SK-N-SH (cell line): ENCODE measurements around the gene SLAIN1. TPM values are rescaled to one million over a fixed set of nuclear protein-coding genes. Genes with fewer than 3 reads are reported as not detected.

ENCODE experiments used
- CTCF ChIA-PET: fragments of 300-600, 350-600 bp; formaldehyde crosslinking; extraction: SDS; loops from one replicate; lab custom pipeline; 2021; lab: Yijun Ruan, JAX
- POLR2A ChIA-PET: fragments of 350-600 bp; sonication (Branson Sonifier 250); formaldehyde crosslinking; extraction: SDS; loops from one replicate; lab custom pipeline; 2020; ENCODE audit warnings: antibody characterized with exemption, inconsistent platforms; lab: Yijun Ruan, JAX
- DNase-seq: peaks from one replicate; pipeline ENCODE4 v3.0.0; 2012
- H2AFZ ChIP-seq: fragments of 200-600 bp; sonication (generic); 2 replicates; pipeline ENCODE4 v1.8.1; 2016; ENCODE audit warnings: antibody characterized with exemption, mild to moderate bottlenecking, low read depth
- H3F3A ChIP-seq: fragments of 200-600 bp; sonication (generic); replicated peaks from 2 replicates; pipeline ENCODE3; 2016; ENCODE audit warnings: antibody characterized with exemption, mild to moderate bottlenecking; ENCODE audit not compliant: insufficient read depth
- H3K27ac ChIP-seq, 2 experiments: fragments of 200-500 bp in 1 of 2; fragments of 200-600 bp in 1 of 2; sonication (Bioruptor generic) in 1 of 2; sonication (generic), shearing (Covaris generic) in 1 of 2; 2 replicates each; pipeline versions ENCODE4 v1.5.1 to v1.6.1; 2014 to 2016; ENCODE audit warnings: low read depth in 2 of 2, inconsistent platforms in 1 of 2, low read length in 1 of 2, mild to moderate bottlenecking in 1 of 2, mixed read lengths in 1 of 2
- H3K27me3 ChIP-seq: fragments of 200-600 bp; sonication (generic), shearing (Covaris generic); 2 replicates; pipeline ENCODE4 v1.6.1; 2016; ENCODE audit warnings: mixed run types; ENCODE audit not compliant: insufficient read depth
- H3K36me3 ChIP-seq, 2 experiments: fragments of 200-500 bp in 1 of 2; fragments of 200-600 bp in 1 of 2; sonication (Bioruptor generic) in 1 of 2; sonication (generic) in 1 of 2; replicated peaks in 1 of 2; 2 replicates each; pipeline versions ENCODE3 to v1.5.1; 2014 to 2016; ENCODE audit warnings: low read length in 1 of 2, mild to moderate bottlenecking in 1 of 2; ENCODE audit not compliant: insufficient read depth in 2 of 2, control insufficient read depth in 1 of 2
- H3K4me1 ChIP-seq, 2 experiments: fragments of 200-500 bp in 1 of 2; fragments of 200-600 bp in 1 of 2; sonication (Bioruptor generic) in 1 of 2; sonication (generic), shearing (Covaris generic) in 1 of 2; 2 replicates each; pipeline versions ENCODE4 v1.5.1 to v1.6.1; 2014 to 2016; ENCODE audit warnings: low read depth in 1 of 2, low read length in 1 of 2, mixed run types in 1 of 2; ENCODE audit not compliant: insufficient read depth in 2 of 2, control insufficient read depth in 1 of 2
- H3K4me2 ChIP-seq: fragments of 200-600 bp; sonication (generic), shearing (Covaris generic); 2 replicates; pipeline ENCODE4 v1.6.1; 2017; ENCODE audit warnings: mixed run types
- H3K4me3 ChIP-seq, 2 experiments: fragments of 200-500 bp in 1 of 2; fragments of 200-600 bp in 1 of 2; sonication (Bioruptor generic) in 1 of 2; sonication (generic), shearing (Covaris generic) in 1 of 2; 2 replicates each; pipeline versions ENCODE4 v1.5.1 to v1.8.1; 2014 to 2016; ENCODE audit warnings: low read depth in 2 of 2, inconsistent platforms in 1 of 2, low read length in 1 of 2, mild to moderate bottlenecking in 1 of 2, mixed read lengths in 1 of 2, moderate library complexity in 1 of 2
- H3K79me2 ChIP-seq: fragments of 200-600 bp; sonication (generic); 2 replicates; pipeline ENCODE4 v1.8.1; 2017; ENCODE audit warnings: mild to moderate bottlenecking; ENCODE audit not compliant: insufficient read depth
- H3K9ac ChIP-seq: fragments of 200-600 bp; sonication (generic); 2 replicates; pipeline ENCODE4 v1.6.1; 2017; ENCODE audit warnings: mixed run types
- H3K9me2 ChIP-seq: fragments of 200-600 bp; sonication (generic); 2 replicates; pipeline ENCODE4 v1.6.1; 2017; ENCODE audit warnings: mixed run types
- H3K9me3 ChIP-seq: fragments of 200-600 bp; sonication (generic); 2 replicates; pipeline ENCODE4 v1.6.1; 2017; ENCODE audit warnings: mixed run types, mild to moderate bottlenecking, moderate library complexity
- H4K20me1 ChIP-seq: fragments of 200-600 bp; sonication (generic); 2 replicates; pipeline ENCODE4 v1.6.1; 2017; ENCODE audit warnings: mild to moderate bottlenecking, mixed run types; ENCODE audit not compliant: insufficient read depth
- EZH2phosphoT487 ChIP-seq: fragments of 200-600 bp; sonication (generic); IDR thresholded peaks from 2 replicates; pipeline ENCODE4 v1.6.1; 2017; ENCODE audit warnings: low read depth, mixed run types, mild to moderate bottlenecking, antibody characterized with exemption, moderate library complexity, borderline replicate concordance
- FOSL2 ChIP-seq: IDR thresholded peaks from 2 replicates; pipeline ENCODE4 v1.4.0; 2012; ENCODE audit warnings: low read depth, mild to moderate bottlenecking, moderate library complexity, borderline replicate concordance
- IRF3 ChIP-seq: fragments of 150-350 bp; IDR thresholded peaks from 2 replicates; pipeline ENCODE4 v1.6.1; 2016; ENCODE audit warnings: mild to moderate bottlenecking, low read depth, low read length
- JUND ChIP-seq: IDR thresholded peaks from 2 replicates; pipeline ENCODE4 v1.4.0; 2012
- MAX ChIP-seq: IDR thresholded peaks from 2 replicates; pipeline ENCODE4 v1.4.0; 2012; ENCODE audit warnings: low read depth
- MEF2A ChIP-seq: IDR thresholded peaks from 2 replicates; pipeline ENCODE4 v1.4.0; 2012; ENCODE audit warnings: low read depth, borderline replicate concordance
- MXI1 ChIP-seq: IDR thresholded peaks from 2 replicates; pipeline ENCODE4 v1.6.1; 2012; ENCODE audit warnings: mild to moderate bottlenecking, low read depth, low read length, improper control_type of control experiment
- NFIC ChIP-seq: IDR thresholded peaks from 2 replicates; pipeline ENCODE4 v1.4.0; 2012; ENCODE audit warnings: borderline replicate concordance
- NRF1 ChIP-seq: IDR thresholded peaks from 2 replicates; pipeline ENCODE4 v1.6.1; 2012; ENCODE audit warnings: low read depth, mild to moderate bottlenecking, low read length
- POLR2AphosphoS5 ChIP-seq: IDR thresholded peaks from 2 replicates; pipeline ENCODE4 v1.6.1; 2012; ENCODE audit warnings: low read depth, low read length
- RAD21 ChIP-seq: IDR thresholded peaks from 2 replicates; pipeline ENCODE4 v1.6.1; 2012; ENCODE audit warnings: mild to moderate bottlenecking, low read length
- SIN3A ChIP-seq: IDR thresholded peaks from 2 replicates; pipeline ENCODE4 v1.6.1; 2012; ENCODE audit warnings: low read depth, mild to moderate bottlenecking, low read length, moderate library complexity, borderline replicate concordance
- SMC3 ChIP-seq: IDR thresholded peaks from 2 replicates; pipeline ENCODE4 v1.6.1; 2012; ENCODE audit warnings: low read depth, low read length, improper control_type of control experiment
- TCF12 ChIP-seq: IDR thresholded peaks from 2 replicates; pipeline ENCODE4 v1.4.0; 2012
- TEAD4 ChIP-seq: IDR thresholded peaks from 2 replicates; pipeline ENCODE4 v1.4.0; 2012; ENCODE audit warnings: mild to moderate bottlenecking, borderline replicate concordance; ENCODE audit not compliant: insufficient read depth
- USF1 ChIP-seq: IDR thresholded peaks from 2 replicates; pipeline ENCODE4 v1.4.0; 2012; ENCODE audit warnings: low read depth, borderline replicate concordance
- YY1 ChIP-seq: IDR thresholded peaks from 2 replicates; pipeline ENCODE4 v1.4.0; 2012; ENCODE audit warnings: low read depth, mild to moderate bottlenecking
- WGBS: methylation state at CpG from one replicate; pipeline ENCODE4 v1.1.6; 2017; ENCODE audit warnings: low lambda C conversion rate; 5-methylcytosine and 5-hydroxymethylcytosine counted together
- polyA plus RNA-seq, 3 experiments: library from polyadenylated mRNA; depleted of rRNA; stranded (reverse); fragments of >200 nt; gene quantifications; 2 replicates each; pipeline ENCODE4 v1.2.3, GENCODE V29; 2012

Gene SLAIN1
- polyA plus RNA-seq, 1 of the 3 experiments (the other 2 are of a cell fraction), result 1.6 TPM

- TF ChIP-seq SIN3A (no peak), USF1 (no peak), YY1 (no peak), IRF3 (no peak), FOSL2 (no peak), MEF2A (no peak), NRF1 (no peak), MXI1 (no peak), TCF12 (no peak)
These were observed 1.2 kb upstream of the SLAIN1 start (continued) for GRCh38 chr13:77696006-77696878.

- Histone ChIP-seq H3F3A (no peaks in the 10 kb centered on the region), H3K4me3 (peak overlapping the region; percentile 47 to 71; a peak in 3 of 4 replicates), H3K27ac (no peak overlapping the region; a peak in 1 of 4 replicates), H3K9me3 (no peaks in the 10 kb centered on the region), H3K36me3 (no peaks in the 10 kb centered on the region), H3K9me2 (0 out of 2 replicates have a peak, but pooled peaks cover 2% of the 10 kb centered on the region), H4K20me1 (no peaks in the 10 kb centered on the region), H2AFZ (no peak overlapping the region), H3K9ac (no peak overlapping the region), H3K27me3 (peaks cover 10% of the 10 kb centered on the region; the same call in 1 of the 2 replicates), H3K4me2 (peak overlapping the region; percentile 57; the same call in 1 of the 2 replicates), H3K4me1 (peaks cover 0 to 16% of the 10 kb centered on the region in 2 experiments; a peak in 3 of 4 replicates), H3K79me2 (no peaks in the 10 kb centered on the region)
- whole genome bisulfite sequencing, result 61% methylated on average over 3 of the region's 3 CpGs
- CTCF ChIA-PET, result interaction anchor here (0.6 to 2.3 kb wide), 6 partner anchors 9 to 218 kb away, joined by 3 to 9 read pairs (median 3); no protein-coding TSS in a partner anchor
- TF ChIP-seq RAD21 (no peak), MEF2A (no peak), YY1 (no peak), USF1 (no peak), SIN3A (no peak), NFIC (no peak), TEAD4 (no peak), JUND (no peak), SMC3 (no peak), POLR2AphosphoS5 (no peak), NRF1 (no peak), MAX (no peak), EZH2phosphoT487 (no peak), IRF3 (no peak)
- DNase-seq, result no peak
- POLR2A ChIA-PET, result no interaction called here
These were observed 639 bp upstream of the SLAIN1 start for GRCh38 chr13:77696879-77697216.
